Hepatic stellate cell (primary cell): ENCODE measurements around the gene MGME1.
"Not testable (repeated sequence)": the region's sequence is repeated elsewhere in the genome, so short reads cannot be mapped to it uniquely, and the experiment has no call there.

ENCODE experiments used
- DNase-seq: peaks from one replicate; pipeline ENCODE4 v3.0.0; 2011; ENCODE audit warnings: low spot score

MGME1 gene

GRCh38 chr20:17960400-17960885 lies 8.4 kb upstream of the MGME1 start:
- not testable (repeated sequence) for DNase-seq

- DNase-seq, result no peak
Measured at GRCh38 chr20:17960927-17961586, 7.8 kb upstream of the MGME1 start.

- DNase-seq, result no peak
Measured at GRCh38 chr20:17961587-17961940, 7.3 kb upstream of the MGME1 start.

GRCh38 chr20:17963114-17963897 lies 5.5 kb upstream of the MGME1 start:
- no peak for DNase-seq

GRCh38 chr20:17964073-17964472 lies 4.7 kb upstream of the MGME1 start:
- DNase-seq, result no peak

- no peak for DNase-seq
Measured at GRCh38 chr20:17964632-17965031, 4.2 kb upstream of the MGME1 start.

- DNase-seq, result no peak
Measured at GRCh38 chr20:17965042-17965697, 3.6 kb upstream of the MGME1 start.

GRCh38 chr20:17966432-17967310 lies 2.1 kb upstream of the MGME1 start:
- DNase-seq, result peak; percentile 59

- DNase-seq, result peak; percentile 43
Measured at GRCh38 chr20:17967521-17968365, 1.1 kb upstream of the MGME1 start.

GRCh38 chr20:17969278-17969883 lies 563 bp downstream of the MGME1 start:
- DNase-seq, result no peak

GRCh38 chr20:17969884-17970409 lies 1.1 kb downstream of the MGME1 start:
- DNase-seq, result peak; percentile 54

- DNase-seq, result peak; percentile 81
Measured at GRCh38 chr20:17971300-17972013, 2.6 kb downstream of the MGME1 start.

- no peak for DNase-seq
Measured at GRCh38 chr20:17972121-17972520, 3.3 kb downstream of the MGME1 start.

- no peak for DNase-seq
Measured at GRCh38 chr20:17976305-17976704, 7.5 kb downstream of the MGME1 start.

GRCh38 chr20:17985388-17986018 lies 16.7 kb downstream of the MGME1 start:
- DNase-seq, result no peak

GRCh38 chr20:17987988-17988387 lies 19.2 kb downstream of the MGME1 start:
- no peak for DNase-seq

GRCh38 chr20:17990278-17990972 lies 21.6 kb downstream of the MGME1 start:
- DNase-seq, result no peak

GRCh38 chr20:17992224-17992637 lies 23.4 kb downstream of the MGME1 start:
- no peak for DNase-seq
